Ishikawa (cell line): ENCODE results near the gene S100A16.

ENCODE experiments used
- CEBPB ChIP-seq: IDR thresholded peaks from 2 replicates; pipeline ENCODE4 v1.6.1; 2012
- CREB1 ChIP-seq: IDR thresholded peaks from 2 replicates; pipeline ENCODE4 v1.6.1; 2012; ENCODE audit warnings: low read depth
- EP300 ChIP-seq: IDR thresholded peaks from 2 replicates; pipeline ENCODE4 v1.6.1; 2012; ENCODE audit warnings: borderline replicate concordance
- RAD21 ChIP-seq: IDR thresholded peaks from 2 replicates; pipeline ENCODE4 v1.6.1; 2012; ENCODE audit warnings: low read depth
- REST ChIP-seq: IDR thresholded peaks from 2 replicates; pipeline ENCODE4 v1.6.1; 2012; ENCODE audit warnings: low read depth, mild to moderate bottlenecking
- TAF1 ChIP-seq: IDR thresholded peaks from 2 replicates; pipeline ENCODE4 v1.6.1; 2012; ENCODE audit warnings: low read depth, mild to moderate bottlenecking
- YY1 ChIP-seq: IDR thresholded peaks from 2 replicates; pipeline ENCODE4 v1.6.1; 2012; ENCODE audit warnings: low read depth

- no peak for TF ChIP-seq TAF1
- TF ChIP-seq EP300: no peak
- no peak for TF ChIP-seq CEBPB
- TF ChIP-seq YY1: no peak
- no peak for TF ChIP-seq REST
- TF ChIP-seq CREB1: no peak
- no peak for TF ChIP-seq RAD21
Measured at GRCh38 chr1:153635872-153636271, 22.9 kb upstream of the S100A16 start.
